MM.1S (cell line): ENCODE measurements around the gene FNDC11.

Source experiments
- EZH2phosphoT487 ChIP-seq: fragments of 300-600 bp; sonication (generic); IDR thresholded peaks from 2 replicates; pipeline ENCODE4 v1.6.1; 2018; ENCODE audit warnings: antibody characterized with exemption, low read length
- TF ChIP-seq, protein P1 (sequence below): fragments of 300-600 bp; sonication (generic); IDR thresholded peaks from 2 replicates; pipeline ENCODE4 v1.5.1; 2016; ENCODE audit warnings: antibody characterized with exemption, low read length, mixed read lengths

DNA sequence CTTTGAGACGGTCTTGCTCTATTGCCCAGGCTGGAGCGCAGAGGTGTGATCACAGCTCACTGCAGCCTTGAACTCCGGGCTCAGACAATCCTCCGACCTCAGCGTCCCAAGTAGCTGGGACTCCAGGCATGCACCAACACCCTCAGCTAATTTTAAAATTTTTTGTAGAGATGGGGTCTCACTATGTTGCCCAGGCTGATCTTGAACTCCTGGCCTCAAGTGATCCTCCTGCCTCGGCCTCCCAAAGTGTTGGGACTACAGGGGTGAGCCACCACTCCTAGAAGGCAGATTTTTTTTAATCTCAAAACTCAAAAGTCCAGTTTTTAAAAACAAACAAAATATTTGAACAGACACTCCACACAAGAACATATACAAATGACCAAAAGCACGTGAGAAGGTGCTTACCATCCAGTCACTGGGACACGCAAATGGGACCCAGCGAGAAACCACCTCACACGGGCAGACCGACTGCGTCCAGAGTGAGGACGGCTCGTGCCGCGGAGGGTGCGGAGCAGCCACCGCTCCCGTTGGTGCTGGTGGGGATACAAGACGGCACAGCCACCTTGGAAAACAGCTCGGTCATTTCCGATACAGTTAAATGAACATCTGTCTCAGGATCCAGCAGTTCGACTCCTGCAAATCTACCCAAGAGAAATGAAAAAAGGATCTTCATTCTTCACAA is 28.6 kb downstream of the FNDC11 start:
- no peak for TF ChIP-seq EZH2phosphoT487
- TF ChIP-seq, protein P1, sequence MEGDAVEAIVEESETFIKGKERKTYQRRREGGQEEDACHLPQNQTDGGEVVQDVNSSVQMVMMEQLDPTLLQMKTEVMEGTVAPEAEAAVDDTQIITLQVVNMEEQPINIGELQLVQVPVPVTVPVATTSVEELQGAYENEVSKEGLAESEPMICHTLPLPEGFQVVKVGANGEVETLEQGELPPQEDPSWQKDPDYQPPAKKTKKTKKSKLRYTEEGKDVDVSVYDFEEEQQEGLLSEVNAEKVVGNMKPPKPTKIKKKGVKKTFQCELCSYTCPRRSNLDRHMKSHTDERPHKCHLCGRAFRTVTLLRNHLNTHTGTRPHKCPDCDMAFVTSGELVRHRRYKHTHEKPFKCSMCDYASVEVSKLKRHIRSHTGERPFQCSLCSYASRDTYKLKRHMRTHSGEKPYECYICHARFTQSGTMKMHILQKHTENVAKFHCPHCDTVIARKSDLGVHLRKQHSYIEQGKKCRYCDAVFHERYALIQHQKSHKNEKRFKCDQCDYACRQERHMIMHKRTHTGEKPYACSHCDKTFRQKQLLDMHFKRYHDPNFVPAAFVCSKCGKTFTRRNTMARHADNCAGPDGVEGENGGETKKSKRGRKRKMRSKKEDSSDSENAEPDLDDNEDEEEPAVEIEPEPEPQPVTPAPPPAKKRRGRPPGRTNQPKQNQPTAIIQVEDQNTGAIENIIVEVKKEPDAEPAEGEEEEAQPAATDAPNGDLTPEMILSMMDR, result no peak
